H1 (cell line): ENCODE data around the gene PPP1R14B. TPM values are rescaled to one million over a fixed set of nuclear protein-coding genes. Genes with fewer than 3 reads are reported as not detected.

Experiments used
- CBX8 ChIP-seq: fragments of 300-800, 300-1000 bp; sonication (generic); IDR thresholded peaks from 2 replicates; pipeline ENCODE4 v1.7.1; 2016; ENCODE audit warnings: low read depth, low read length, borderline replicate concordance
- CEBPB ChIP-seq: IDR thresholded peaks from 2 replicates; pipeline ENCODE4 v1.6.1; 2012; ENCODE audit warnings: low read depth, low read length
- EGR1 ChIP-seq: IDR thresholded peaks from 2 replicates; pipeline ENCODE4 v1.6.1; 2011; ENCODE audit warnings: low read depth, low read length, borderline replicate concordance
- JUN ChIP-seq: IDR thresholded peaks from 2 replicates; pipeline ENCODE4 v1.6.1; 2011; ENCODE audit warnings: low read depth, mild to moderate bottlenecking, improper control_type of control experiment, low read length
- KDM5A ChIP-seq: fragments of 200-600 bp; IDR thresholded peaks from 2 replicates; pipeline ENCODE4 v1.7.1; 2012; ENCODE audit warnings: mild to moderate bottlenecking, low read length, inconsistent platforms, mixed read lengths
- PHF8 ChIP-seq: fragments of 200-600 bp; sonication (generic); conservative IDR thresholded peaks from 2 replicates; pipeline ENCODE4 v1.7.1; 2012; ENCODE audit warnings: low read depth, mild to moderate bottlenecking, inconsistent platforms, low read length, moderate library complexity
- POLR2A ChIP-seq, 2 experiments: IDR thresholded peaks; 1 replicate in 1 of 2; 2 replicates in 1 of 2; pipeline ENCODE4 v1.6.1; 2011; ENCODE audit warnings: low read depth in 2 of 2, low read length in 2 of 2, mild to moderate bottlenecking in 2 of 2; ENCODE audit errors: control extremely low read depth in 1 of 2
- RFX5 ChIP-seq: IDR thresholded peaks from 2 replicates; pipeline ENCODE4 v1.6.1; 2011; ENCODE audit warnings: low read depth, low read length, improper control_type of control experiment, borderline replicate concordance
- SUZ12 ChIP-seq: fragments of 200-600 bp; sonication (generic); IDR thresholded peaks from 2 replicates; pipeline ENCODE4 v1.6.1; 2012; ENCODE audit warnings: mild to moderate bottlenecking, inconsistent platforms, low read length, moderate library complexity, mixed read lengths
- polyA plus RNA-seq, 7 experiments: library from polyadenylated mRNA; depleted of rRNA in 3 of 7; stranded (reverse) in 5 of 7; unstranded in 2 of 7; fragments of >200 nt in 5 of 7; fragments of 200-250 nt in 2 of 7; gene quantifications; 1 replicate in 5 of 7; 2 replicates in 1 of 7; 4 replicates in 1 of 7; pipeline versions ENCODE4 v1.2.1 to v1.2.3, GENCODE V29; 2011 to 2013; ENCODE audit warnings: missing spikeins in 2 of 7, mixed read lengths in 2 of 7
- total RNA-seq: library from RNA; stranded (reverse); fragmentation: NEBNext Ultra II Directional; extraction: Animal tissue kit (Norgen Biotek cat#: 25700); gene quantifications from 2 replicates; pipeline ENCODE4 v1.2.1, GENCODE V29; 2021
- TF ChIP-seq, protein P1 (sequence below): IDR thresholded peaks from 2 replicates; pipeline ENCODE4 v1.6.1; 2012; ENCODE audit warnings: inconsistent platforms

Gene PPP1R14B
- total and polyA plus RNA-seq, 2 of the 8 experiments (the other 6 are each of a cell fraction or from before 2014, with no cell fraction given), result 265 to 419 TPM

DNA sequence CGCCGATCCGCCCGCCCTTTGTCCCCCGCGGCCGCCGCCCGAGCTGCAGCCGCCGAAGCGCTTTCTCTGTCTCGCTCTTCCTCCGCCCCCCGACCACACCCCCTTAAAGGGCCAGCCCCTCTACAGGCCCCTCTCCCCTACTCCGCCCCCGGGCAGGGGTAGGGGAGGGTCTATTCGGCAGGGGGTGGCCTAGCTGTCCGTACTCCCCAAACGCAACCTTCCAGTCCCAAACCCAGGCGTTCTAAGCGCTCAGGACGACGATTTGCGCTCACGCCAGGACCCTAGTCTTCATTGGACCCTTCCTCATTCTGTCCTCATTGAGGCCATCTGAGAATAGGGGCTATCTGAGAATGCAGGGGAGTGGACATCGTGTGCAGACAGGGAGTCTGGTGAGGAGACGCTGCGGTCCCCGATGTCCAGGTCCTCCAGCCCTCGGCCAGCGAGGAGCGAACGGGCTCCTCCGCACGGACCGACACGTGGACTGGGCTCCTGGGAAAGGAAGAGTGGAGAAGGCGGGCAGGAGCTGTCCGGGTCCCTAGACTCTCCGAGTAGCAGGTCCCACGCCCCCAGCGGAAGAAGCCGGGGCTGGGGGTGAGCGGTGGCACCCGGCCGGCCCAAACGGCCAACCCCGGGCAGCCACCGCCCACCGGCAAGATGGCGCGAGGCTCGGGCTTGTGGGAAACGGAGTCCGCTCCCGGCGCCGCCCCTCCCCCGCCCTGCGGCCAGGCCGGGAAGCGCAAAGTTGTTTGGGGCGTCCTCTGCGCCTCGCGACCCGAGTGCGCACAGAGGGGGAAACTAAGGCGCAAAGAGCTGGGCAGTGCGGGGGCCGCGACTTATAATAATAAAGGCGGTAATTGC is at the start of gene PPP1R14B (continued):
- TF ChIP-seq CEBPB (no peak), KDM5A (no peak), POLR2A (IDR thresholded peaks at IDR 0.05; ENCODE audit: control extremely low read depth in 1 of 2, low read depth in 2 of 2, low read length in 2 of 2) (no peak), CBX8 (no peak), JUN (no peak), RFX5 (no peak), EGR1 (0 out of 2 replicates have a peak, but pooled peaks have one; percentile 55), PHF8 (0 out of 2 replicates have a peak, but pooled peaks have one; percentile 14), SUZ12 (no peak)
- TF ChIP-seq, protein P1, sequence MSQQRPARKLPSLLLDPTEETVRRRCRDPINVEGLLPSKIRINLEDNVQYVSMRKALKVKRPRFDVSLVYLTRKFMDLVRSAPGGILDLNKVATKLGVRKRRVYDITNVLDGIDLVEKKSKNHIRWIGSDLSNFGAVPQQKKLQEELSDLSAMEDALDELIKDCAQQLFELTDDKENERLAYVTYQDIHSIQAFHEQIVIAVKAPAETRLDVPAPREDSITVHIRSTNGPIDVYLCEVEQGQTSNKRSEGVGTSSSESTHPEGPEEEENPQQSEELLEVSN, result peak; percentile 56; the same call in 1 of the 2 replicates
